ENCODE results near the gene HAPSTR1.

DNA sequence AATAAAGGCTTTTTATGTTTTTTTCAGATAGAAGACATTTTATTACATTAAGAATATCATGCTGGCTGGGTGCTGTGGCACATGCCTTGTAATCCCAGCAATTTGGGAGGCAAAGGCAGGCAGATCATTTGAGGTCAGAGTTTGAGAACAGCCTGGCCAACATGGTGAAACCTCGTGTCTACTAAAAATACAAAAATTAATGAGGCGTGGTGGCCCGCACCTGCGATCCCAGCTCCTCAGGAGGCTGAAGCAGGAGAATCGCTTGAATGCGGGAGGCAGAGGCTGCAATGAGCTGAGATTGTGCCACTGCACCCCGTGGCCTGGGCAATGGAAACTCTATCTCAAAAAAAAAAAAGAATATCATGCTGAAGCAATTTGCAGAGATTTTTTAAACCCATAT is 29.1 kb upstream of the HAPSTR1 start:
- TF ChIP-seq, protein P1, sequence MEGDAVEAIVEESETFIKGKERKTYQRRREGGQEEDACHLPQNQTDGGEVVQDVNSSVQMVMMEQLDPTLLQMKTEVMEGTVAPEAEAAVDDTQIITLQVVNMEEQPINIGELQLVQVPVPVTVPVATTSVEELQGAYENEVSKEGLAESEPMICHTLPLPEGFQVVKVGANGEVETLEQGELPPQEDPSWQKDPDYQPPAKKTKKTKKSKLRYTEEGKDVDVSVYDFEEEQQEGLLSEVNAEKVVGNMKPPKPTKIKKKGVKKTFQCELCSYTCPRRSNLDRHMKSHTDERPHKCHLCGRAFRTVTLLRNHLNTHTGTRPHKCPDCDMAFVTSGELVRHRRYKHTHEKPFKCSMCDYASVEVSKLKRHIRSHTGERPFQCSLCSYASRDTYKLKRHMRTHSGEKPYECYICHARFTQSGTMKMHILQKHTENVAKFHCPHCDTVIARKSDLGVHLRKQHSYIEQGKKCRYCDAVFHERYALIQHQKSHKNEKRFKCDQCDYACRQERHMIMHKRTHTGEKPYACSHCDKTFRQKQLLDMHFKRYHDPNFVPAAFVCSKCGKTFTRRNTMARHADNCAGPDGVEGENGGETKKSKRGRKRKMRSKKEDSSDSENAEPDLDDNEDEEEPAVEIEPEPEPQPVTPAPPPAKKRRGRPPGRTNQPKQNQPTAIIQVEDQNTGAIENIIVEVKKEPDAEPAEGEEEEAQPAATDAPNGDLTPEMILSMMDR (optimal IDR thresholded peaks at IDR 0.05 in 1 of 3, IDR thresholded peaks at IDR 0.05 in 1 of 3, conservative IDR thresholded peaks at IDR 0.05 in 1 of 3; ENCODE audit: extremely low read depth in 1 of 3, insufficient read depth in 2 of 3, low read length in 3 of 3) = no peak
- TF ChIP-seq EZH2 (IDR thresholded peaks at IDR 0.05; ENCODE audit: low read length) = no peak
